Stimulated activated CD8-positive, alpha-beta memory T cell treated with anti-CD3 and anti-CD28 coated beads, Interleukin-4, amount 100 ng/mL, for 1 hour (primary cell): ENCODE data around the gene GRID1.
"Not testable (repeated sequence)": the region's sequence is repeated elsewhere in the genome, so short reads cannot be mapped to it uniquely, and the experiment has no call there.

ENCODE experiments used
- DNase-seq, 2 donors: peaks; one replicate each; pipeline ENCODE4 v3.0.0-alpha.2; 2020; ENCODE audit warnings: low read depth in 2 of 2, low spot score in 1 of 2

The GRID1 gene

DNA sequence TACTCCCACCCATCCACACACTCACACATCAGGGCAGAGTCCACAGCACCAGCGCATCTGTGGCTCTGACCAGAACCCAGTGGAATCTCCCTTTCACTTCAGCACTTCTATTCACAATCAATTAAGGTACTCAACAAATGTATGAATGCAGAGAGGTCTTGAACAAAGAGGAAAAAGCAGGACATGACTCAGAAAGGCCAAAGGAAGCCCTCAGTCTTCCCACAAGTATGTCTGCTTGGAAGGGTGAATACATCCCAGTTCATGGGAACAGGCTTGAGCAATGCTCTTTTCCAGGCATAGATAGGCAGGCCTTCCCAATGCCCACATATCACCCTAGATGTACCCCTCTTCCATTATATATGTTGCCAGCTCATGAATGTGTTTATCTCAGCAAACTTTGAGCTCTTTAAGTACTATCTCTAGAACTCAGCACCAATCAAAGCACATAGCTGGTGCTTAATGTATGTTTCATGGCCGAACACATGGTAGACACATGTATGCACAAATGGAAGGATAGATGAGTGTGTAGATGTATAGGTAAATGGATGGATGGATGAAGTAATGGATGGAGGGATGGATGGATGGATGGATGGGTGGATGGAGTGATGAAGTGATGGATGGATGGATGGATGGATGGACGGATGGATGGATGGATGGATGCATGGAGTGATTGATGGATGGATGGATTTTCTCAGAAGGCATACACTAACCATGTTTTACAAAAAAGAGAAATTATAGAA lies 507.6 kb downstream of the GRID1 start:
- no peak for DNase-seq

DNA sequence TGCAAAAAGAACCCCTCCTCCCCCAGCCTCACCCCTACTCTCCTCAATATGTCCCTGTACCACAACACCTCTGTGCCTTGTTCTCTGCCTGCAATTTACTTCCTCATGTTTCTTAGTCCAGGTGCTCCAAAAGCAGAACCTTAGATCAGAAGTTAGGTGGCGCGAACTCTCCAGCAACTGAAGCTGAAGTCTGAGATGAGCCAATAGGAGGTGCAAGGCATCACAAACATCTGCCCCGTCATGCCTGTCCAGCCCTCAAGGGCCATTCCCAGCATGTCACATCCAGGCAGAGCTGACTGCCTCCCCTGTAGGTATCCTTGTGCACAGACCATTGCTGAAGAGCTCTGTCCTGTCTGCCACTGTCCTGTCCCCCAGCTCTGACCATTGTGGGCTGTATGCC lies 508.8 kb downstream of the GRID1 start:
- DNase-seq = no peak

DNA sequence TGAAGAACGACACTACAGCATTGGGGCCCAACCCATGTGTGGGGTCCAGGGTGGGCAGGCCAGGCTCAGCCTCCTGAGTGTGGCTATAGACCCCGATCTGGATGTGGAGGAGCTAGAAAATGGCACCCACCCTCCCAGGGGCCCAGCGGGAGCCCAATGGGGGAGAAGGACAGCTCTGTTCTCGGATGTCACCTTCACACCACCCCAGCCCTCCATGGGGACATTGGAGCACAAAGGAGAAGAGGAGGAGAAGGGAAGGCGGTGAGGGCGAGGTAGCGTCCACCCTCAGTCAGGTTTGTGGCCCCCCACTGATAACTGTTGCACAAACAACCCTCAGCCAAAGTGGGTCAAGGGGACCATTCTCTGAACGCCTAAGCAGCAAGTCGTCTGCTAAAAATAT lies 509.3 kb downstream of the GRID1 start:
- DNase-seq = no peak

DNA sequence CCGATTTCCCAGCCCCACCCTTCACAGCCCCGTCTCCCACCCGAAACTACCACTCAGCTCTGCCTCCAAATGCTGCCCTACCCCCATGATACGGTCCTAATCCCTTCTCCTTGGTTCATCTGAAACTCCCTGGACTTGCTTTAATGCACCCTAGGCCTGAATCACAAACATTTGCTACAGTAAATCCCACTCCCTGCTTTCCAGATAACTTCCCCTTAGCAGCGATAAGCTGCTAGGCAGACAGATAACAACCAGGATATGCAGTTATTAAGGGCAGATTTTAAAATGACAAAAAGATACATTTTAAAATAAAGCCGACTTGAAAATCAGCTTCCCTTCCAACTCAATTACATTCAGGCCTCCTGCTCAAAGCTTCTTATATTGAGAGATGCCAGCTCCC lies 514.7 kb downstream of the GRID1 start:
- DNase-seq = no peak

DNA sequence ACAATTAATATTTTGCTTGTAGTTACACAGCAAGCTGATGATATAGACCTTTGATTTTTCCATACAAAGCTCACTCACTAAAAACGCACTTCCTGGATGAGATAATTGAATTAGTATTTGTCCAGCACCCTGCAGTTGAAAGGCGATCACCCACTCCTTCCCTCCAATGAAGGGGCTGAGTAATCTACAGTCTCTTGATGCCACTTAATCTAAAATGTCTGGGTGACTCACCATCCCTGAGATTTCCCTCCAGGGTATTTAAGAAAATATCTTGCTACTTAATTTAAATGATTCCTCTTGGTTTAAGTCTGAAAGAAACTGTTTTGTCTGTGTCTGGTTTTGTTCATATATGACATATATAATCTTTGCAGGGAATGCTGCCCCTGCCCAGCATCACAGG lies 515.3 kb downstream of the GRID1 start:
- no peak for DNase-seq

DNA sequence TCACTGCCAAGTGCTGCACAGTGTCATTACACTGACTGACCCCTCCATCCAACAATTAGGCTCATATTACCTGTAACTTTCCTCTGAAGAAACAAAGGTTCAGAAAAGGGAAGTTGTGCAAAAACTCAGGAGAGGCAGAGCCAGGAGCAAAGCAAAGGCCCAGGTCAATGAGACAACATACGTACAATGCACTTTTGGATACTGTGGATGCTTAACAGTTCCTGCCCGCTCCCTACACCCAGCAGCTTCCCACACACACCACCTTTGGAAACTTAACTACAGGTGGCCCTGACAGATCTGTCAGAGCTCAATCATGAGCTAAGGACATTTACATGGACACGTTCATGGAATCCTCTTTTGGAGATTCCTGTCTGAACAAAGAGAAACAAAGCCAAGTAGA lies 515.9 kb downstream of the GRID1 start:
- DNase-seq = no peak

DNA sequence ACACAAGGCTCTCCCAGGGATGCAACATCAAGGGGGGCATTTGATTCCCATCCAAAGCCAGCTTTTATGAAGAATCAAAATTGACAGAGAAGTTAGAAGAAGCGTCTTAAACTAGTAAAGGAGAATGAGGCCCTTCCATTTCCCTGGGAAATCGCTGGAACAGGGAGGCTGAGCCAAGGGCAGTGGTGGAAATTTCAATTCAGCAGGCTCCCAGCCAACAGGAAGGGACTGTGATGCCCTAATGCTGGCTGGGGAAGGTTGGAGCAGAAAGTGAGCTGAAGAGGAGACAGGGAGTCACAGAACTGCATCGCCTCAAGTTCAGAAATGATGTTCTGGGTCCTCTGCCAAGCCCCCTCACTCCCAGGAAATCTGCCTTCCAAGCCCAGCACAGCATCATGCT lies 517.3 kb downstream of the GRID1 start:
- no peak for DNase-seq

DNA sequence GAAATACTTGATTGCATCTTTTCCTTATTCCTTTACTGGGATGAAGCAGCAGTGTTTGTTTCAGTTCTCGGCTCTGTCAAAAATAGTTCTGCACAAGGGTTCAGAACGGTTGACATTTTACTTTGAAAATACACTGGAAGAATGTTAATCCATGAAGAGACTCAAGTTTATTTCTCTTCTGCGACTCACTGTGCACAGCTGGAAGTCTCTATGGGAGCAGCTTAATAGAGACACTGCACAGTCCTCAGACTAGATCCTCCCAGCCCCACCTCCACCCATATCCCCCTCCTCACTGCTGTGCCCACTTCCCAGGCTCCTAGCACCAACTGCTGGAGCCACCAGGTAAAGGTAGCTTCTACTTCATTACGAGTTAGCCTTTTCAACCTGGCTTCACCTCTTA lies 517.8 kb downstream of the GRID1 start:
- DNase-seq = no peak

DNA sequence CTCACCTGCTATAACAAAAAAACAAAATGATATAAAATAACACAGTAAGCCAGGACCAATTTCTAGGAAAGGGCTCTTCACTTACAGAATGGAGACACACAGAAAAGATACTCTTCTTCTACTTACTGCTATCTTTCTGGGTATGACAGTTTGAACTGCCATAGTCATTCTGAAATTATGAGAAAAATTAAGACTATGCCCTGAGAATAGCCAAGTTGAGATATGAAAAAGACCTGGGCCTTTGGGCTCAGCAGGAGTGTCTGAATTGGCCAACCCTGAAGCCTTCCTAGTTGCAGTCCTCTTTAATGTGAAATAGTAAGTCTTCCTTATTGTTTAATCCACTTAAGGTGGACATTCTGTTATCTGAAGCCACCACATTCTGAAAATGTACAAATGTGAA lies 519.5 kb downstream of the GRID1 start:
- DNase-seq = no peak

DNA sequence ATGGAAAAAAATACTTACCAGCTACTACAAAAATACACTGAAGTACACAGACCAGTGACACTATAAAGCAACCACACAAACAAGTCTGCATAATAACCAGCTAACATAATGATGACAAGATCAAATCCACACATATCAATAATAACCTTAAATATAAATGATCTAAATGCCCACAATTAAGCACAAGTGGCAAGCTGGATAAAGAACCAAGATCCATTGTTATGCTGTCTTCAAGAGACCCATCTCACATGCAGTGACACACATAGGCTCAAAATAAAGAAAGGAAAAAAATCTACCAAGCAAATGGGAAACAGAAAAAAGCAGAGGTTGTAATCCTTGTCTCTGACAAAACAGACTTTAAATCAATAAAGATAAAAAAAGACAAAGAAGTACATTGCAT lies 527.9 kb downstream of the GRID1 start:
- not testable (repeated sequence) for DNase-seq

DNA sequence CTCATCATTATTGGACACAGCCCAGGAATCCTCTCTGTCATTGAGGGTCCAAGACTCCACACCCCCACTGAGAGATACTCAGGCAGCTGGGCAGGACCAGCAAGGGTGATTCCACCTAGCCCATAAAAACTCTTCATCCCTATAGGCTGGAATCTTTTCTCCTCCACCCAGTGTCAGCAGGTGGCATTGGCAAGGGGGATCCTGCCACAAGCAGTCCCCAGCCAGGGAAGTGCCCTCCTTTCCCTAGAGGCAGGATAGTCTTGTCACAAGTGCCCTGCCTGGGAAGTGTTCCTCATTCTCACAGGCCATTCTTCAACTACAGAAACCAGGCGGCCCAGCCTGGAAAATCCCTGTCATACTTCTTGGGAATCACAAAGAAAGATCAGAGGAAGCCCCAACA lies 533.6 kb downstream of the GRID1 start:
- DNase-seq = no peak

DNA sequence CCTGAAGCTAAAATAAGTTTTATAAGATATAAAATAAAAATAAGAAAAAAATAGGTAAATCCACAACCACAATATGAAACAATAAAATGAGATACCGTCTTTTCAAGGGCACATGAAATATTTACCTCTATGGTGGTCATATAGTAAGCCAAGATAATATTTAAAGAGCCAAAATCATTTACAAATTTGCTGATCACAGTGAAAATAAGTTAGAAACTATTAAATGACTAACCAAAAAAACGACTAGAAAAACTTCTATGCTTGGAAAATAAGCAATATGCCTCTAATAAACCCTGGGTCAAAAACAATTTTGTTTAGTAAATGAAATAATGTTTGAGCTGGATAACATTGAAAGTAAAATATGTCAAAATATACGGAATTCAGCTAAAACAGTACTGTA lies 535.2 kb downstream of the GRID1 start:
- no peak for DNase-seq

DNA sequence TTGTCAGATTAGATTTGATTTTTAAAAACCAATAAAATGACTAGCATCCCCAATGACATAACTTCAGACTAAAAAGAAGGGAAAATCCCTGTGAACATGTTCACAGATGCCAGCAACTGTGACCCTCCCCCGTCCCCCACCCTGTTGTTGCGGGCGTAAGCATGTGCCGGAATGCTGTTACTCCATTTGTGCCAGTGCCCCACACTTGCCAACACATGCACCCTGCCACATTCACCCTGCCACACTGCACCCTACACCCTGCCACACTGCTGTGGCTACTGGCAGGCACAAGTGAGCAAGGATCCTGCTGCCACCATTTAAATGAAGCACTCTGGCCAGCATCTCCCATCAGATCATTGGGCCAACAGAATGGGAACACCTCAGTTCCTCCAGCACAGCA lies 540.2 kb downstream of the GRID1 start:
- no peak for DNase-seq

DNA sequence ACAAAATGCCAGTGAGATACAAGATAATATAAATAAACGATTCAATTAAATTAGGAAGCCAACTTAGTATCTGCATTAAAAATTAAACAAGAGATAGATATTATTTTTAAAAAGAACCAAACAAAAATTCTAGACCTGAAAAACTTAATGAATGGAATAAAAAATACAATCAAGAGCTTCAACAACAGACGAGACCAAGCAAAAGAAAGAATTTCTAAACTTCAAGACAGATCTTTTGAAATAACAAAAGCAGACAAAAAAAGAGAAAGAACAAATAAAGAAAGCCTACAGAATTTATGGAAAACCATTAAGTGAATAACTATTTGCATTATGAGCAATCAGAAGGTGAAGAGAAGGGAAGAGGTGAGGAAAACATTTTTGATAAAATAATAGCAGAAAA lies 555.2 kb downstream of the GRID1 start:
- no peak for DNase-seq

DNA sequence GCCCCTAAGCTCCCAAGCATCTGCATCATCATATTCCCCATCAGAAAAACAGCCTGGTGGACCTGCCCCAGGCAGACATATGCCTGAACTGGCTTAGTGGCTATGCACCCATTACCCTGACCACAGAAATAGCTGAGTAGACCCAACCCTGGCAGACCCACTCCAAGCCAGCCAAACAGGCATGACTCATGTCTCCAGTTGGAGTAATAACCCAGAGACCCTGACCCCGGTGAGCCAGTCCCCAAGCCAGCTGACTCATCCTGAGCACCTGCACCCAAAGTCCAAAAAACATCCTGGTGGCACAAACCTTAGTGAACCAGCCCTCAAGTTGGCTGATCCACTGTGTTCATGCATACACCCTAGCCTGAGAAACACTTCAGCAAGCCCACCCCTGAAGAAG lies 555.9 kb downstream of the GRID1 start:
- DNase-seq = no peak

DNA sequence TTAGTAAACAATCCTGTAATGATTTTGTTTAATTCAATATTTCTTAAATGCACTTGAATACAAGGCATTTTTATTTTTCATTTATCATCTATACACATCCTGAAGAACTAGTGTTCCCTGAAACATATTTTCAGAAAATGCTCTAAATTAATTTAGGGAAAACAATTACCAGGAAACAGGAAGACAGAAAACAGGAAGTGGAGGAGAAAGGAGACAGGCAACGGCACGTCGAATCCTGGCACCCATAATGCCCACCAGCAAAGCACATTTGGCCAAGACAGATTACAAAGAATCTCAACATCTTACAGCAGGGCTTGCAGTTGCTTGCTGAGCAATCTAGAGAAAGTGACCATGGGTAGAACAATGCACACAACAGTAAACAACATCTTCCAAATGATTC lies 571.1 kb downstream of the GRID1 start:
- DNase-seq = no peak

DNA sequence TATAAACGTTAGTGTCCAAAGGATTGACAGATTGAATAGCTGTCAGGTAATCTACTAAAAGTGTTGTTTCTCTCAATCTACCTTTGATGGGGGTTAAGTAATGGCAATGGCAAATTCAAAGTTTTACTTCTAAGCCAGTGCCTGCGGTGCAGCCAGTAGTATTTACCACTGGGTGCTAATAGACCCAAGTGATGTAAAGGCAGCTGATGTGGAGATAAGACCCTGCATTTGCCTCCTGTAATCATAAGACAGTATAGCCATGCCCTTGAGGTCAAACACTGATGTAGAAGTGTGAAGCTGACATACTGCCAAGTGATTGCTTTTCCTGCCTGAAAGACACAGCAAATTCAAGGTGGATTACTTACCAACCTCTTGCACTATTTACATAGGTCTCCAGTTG lies 572.0 kb downstream of the GRID1 start:
- DNase-seq = no peak

DNA sequence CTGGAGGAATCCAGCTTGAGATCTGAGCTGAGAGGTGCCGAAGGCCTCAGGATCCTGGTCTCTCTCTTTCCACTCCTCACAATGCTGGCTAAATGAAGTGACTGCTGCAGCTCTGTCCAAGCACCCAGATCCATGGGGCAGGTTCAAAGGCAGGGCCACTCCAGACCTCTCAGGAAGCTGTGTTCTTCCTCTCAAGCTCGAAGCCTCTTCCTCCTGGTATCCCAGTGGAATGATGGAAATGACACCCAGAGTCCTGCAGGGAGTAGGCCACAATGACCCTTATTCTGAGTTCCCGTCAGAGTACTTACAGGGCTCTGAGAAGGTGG lies 574.1 kb downstream of the GRID1 start:
- no peak for DNase-seq

DNA sequence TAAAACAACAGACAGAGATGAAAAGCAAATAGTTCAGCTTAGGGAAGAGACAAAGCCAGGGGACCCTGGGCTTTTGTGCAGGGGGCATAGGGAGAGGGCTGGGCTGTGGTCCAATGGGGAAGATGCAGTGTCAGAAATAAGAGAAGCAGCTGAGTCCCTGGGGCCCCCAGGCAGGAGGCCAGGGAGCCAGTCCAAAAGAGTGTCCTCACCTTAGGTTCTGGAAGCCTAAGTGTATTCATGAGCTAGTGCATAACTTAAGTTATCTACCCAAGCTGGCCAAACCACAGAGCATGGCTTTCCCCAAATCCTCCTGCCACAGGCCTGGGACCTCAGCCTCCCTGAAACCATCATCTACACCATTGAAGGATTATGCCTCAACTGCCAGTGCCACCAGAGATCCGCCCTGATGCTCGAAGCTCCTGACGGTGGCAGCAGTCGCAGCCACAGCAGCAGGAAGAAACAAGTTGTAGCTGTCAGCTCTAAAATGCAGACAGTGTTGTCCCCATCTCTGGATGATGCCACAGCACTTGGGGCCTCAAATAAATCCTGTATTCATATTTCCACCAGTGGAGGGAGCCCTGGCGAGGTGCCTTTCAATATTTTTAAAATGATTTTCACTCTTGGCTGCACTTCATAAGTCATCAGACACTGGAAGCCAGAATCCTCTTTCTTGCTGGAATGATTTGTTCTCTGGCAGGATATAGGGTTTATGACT lies 574.6 kb downstream of the GRID1 start:
- no peak for DNase-seq

DNA sequence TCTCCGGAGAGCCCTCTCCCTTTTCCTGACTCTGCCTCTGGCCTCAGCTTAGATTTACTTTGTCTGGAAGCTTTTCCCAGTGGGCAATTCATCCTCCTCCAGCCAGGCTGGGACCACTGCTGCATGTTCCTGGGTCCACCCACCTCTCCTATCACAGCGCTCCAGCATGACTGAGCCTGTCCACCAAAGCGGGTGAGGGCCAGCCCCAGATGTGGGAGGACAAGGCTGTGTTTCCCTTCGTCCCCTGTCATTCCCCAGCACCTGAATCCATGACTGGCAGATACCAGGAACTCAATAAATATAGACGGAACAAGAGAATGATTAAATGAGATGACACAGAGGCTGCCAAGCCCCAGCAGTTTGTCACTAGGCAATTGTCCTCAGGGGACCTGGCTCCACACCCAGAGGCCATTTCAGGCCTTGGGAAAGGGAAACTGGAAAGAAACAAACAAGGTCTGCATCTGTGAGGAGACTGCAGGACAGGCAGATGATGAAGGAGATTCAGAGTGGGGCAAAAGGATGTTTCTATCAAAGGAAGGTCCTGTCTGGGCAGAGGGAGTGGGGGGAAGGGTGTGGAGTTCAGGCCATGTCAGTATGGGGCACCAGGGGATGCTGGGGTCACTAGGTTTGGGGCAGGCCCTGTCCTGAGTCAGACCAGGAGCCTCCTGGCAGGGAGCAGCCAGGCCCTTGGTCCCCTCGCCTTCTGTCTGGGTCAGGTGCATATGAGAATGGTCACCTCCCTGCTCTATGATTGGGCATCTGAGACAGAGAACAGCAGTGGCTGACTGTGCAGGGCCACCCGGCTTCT lies 576.4 kb downstream of the GRID1 start:
- no peak for DNase-seq

DNA sequence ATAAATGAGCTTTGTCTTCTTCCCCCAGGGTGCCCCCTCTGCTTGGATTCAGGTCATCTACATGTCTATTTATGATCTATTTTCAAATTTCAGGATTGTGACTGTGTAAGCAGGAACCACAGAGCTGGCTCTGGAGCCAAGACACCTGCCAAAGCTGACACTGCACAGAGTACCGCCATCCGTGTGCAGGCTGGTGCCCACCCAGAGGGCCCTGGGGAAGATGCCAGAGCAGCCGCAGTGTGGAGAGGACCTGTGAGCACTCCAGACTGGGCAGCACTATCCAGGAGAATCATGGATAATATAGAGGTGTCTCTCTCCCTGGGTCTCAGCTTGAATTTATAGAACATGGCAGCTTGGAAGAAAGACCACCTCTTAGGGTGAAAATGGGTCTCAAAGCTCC lies 577.5 kb downstream of the GRID1 start:
- no peak for DNase-seq

DNA sequence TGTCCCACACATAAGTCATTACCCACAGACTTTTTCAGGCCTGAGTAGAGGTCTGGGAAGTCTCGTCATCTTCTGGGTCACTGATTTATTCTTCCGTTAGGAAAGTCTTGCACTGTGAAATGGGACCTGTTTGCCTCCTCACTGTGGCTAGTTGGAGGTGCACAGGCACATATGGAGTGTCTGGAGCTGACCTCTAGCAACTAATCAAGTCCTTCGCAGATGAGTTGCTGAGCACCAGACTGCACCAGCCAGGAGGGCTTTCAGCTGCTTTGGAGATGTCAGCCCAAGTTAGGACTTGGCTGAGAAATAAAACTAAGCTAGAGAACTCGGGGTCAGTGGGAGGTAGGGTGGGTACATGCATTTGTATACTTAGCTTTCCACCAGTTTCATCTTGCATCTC lies 578.0 kb downstream of the GRID1 start:
- DNase-seq = no peak
